IgD-negative memory B cell (primary cell): ENCODE results near the gene CENPP. TPM values are rescaled to one million over a fixed set of nuclear protein-coding genes. Genes with fewer than 3 reads are reported as not detected.

Experiments
- H3K27ac Mint-ChIP-seq, 3 donors: one replicate each; pipeline ENCODE4 v1.8.0; 2020 to 2022; ENCODE audit warnings: mild to moderate bottlenecking in 3 of 3, mixed read lengths in 3 of 3, moderate library complexity in 1 of 3
- H3K27me3 Mint-ChIP-seq: one replicate; pipeline ENCODE4 v1.8.0; 2021; ENCODE audit warnings: mixed read lengths
- H3K36me3 Mint-ChIP-seq: one replicate; pipeline ENCODE4 v1.8.0; 2020; ENCODE audit warnings: mild to moderate bottlenecking, mixed read lengths
- H3K4me1 Mint-ChIP-seq, 3 donors: one replicate each; pipeline ENCODE4 v1.8.0; 2020 to 2022; ENCODE audit warnings: mixed read lengths in 3 of 3, mild to moderate bottlenecking in 1 of 3
- H3K4me3 Mint-ChIP-seq, 4 donors: one replicate each; pipeline ENCODE4 v1.8.0; 2020 to 2022; ENCODE audit warnings: mild to moderate bottlenecking in 4 of 4, mixed read lengths in 4 of 4, moderate library complexity in 3 of 4
- H3K9me3 Mint-ChIP-seq, 3 donors: one replicate each; pipeline ENCODE4 v1.8.0; 2020 to 2021; ENCODE audit warnings: mixed read lengths in 3 of 3, mild to moderate bottlenecking in 1 of 3
- polyA plus RNA-seq: library from polyadenylated mRNA; unstranded; fragments of 300-500 nt; fragmentation: Illumina TruSeq; gene quantifications from one replicate; pipeline ENCODE4 v1.2.3, GENCODE V29; 2021

The CENPP gene
- polyA plus RNA-seq, 1 donor from 2014 or later, result 1.9 TPM

DNA sequence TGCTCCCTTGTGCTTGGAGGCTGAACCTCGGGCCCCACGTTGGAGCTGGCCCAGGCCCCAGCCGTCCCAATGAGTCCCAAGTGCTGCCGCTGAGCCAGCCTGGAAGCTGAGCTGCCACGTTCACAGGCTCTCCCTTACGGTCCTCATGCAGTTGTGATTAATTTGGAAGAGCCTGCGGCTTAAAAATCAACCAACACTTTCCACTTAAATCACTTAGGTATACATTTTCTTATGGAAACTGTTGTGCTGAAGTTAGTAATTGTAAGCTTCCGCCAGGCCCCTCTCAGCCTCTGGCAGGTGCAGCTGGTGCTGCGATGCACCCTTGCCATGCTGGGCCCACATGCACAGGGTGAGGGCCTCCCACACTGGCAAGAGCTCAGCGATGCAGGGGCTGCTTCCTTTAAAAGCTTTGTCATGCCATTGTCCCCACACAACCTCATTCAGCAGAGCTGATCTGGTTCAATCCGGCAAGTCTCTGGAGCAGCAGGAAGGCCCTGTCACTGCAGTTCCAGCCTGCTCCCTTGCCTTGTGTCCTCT is 283.2 kb downstream of the CENPP start:
- no peaks in the 10 kb centered on the region for H3K27me3 Mint-ChIP-seq
- no peaks in the 10 kb centered on the region for H3K4me1 Mint-ChIP-seq
- peaks cover 2% of the 10 kb centered on the region for H3K36me3 Mint-ChIP-seq
- peaks cover 0 to 9% (median 7%) of the 10 kb centered on the region in 3 donors for H3K9me3 Mint-ChIP-seq
- H3K4me3 Mint-ChIP-seq, result peak overlapping the region in 1 of 4 donors; percentile 25
- H3K27ac Mint-ChIP-seq, result no peak overlapping the region

DNA sequence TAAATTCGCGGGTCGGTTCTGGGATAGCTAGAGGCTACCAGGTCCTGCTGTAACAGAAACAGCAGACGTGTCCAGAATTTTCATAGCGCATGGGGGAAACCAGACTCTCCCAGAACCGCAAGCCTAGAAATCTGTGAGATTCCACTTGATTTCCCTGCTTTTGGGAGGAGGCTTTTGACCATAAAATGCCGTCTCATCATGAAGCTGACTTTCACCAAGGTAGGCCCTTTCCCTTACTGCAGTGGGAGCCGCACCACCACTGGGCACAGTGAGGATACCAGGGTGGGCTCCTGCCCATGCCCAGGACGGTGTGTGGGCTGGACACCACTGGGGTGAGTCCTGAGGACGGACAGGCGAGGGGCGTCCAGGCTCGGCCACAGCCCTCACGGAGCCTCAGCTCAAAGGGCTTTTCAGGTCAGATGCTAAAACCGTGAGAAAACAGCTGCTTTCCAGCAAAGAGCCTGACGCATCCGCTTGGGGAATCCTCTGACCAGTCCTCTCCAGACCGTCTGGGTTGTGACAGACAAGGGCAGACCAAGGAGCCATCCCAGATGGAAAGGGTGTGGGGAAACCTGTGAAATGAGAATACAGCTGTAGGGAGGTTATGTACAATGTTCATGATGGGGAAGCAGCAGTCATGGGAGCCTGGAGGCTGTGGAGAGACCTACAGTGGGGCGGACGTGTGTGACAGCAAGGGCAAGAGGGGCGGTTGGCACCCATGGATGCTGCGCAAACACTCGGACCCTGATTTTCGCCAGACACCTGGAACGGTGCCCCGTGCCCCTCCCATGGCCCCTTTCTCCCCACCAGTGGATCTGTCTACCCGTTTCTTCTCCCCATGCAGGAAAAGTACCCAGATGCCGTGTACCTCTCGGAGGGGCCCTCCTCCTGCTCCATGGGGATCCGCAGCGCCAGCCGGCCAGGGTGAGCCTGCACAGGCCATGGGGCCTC is 285.0 kb downstream of the CENPP start:
- Mint-ChIP-seq H3K4me3 (no peak overlapping the region), H3K27me3 (no peaks in the 10 kb centered on the region), H3K36me3 (no peaks in the 10 kb centered on the region), H3K4me1 (no peaks in the 10 kb centered on the region), H3K9me3 (no peaks in the 10 kb centered on the region), H3K27ac (peak overlapping the region in 1 of 3 donors; percentile 95)

DNA sequence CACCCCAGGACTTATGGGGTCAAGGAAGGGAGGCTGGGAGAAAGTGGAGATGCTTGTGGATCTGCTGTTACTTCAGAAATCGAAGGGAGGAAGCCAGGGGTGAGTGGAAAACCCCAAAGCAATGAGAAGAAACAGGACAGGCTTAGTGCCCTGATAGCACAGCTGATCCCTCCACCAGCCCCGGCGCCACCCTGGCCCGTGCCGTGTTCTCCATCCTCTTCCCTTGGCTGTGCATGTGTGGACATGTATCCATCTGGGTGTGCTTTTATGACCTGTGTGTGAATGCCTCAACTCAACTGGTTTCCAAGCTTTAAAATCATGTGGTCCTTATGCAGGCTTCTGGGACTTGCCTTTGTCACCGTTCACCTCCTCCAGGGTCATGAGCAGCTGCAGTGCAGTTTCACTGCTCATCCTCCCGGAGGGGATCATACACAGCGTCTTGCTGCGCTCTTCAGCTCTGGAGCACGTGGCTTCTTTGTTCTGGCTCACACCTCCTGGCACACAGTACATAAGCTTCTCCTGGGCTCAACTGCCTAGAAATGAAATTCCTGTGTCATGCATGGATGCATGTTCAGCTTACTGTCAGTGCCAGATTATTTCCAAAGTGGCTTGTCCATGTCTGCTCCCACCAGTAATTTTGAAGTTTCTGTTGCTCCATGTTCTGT is 286.0 kb downstream of the CENPP start:
- H3K9me3 Mint-ChIP-seq, result no peaks in the 10 kb centered on the region
- H3K27ac Mint-ChIP-seq, result peak overlapping the region in 1 of 3 donors; percentile 95
- no peak overlapping the region for H3K4me3 Mint-ChIP-seq
- H3K4me1 Mint-ChIP-seq, result no peaks in the 10 kb centered on the region
- no peaks in the 10 kb centered on the region for H3K27me3 Mint-ChIP-seq
- H3K36me3 Mint-ChIP-seq, result peaks cover 2% of the 10 kb centered on the region

DNA sequence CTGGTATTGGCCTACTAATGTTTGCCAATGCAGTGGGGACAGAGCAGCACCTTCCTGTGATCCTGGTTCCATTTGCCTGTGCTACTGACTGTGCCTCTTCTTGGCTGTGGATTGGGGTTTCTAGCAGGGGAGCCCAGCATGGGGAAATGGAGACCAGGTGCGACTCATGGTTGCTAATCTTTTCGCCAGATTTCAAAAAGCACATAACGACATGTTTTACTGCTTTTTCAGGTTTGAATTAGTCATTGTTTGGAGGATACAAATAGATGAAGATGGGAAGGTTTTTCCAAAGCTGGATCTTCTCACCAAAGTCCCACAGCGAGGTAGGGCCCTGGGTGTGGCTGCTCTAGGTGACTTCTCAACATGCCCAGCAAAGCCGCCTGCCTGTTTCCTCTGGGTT is 286.5 kb downstream of the CENPP start:
- Mint-ChIP-seq H3K9me3 (no peaks in the 10 kb centered on the region), H3K4me1 (no peaks in the 10 kb centered on the region), H3K4me3 (no peak overlapping the region), H3K36me3 (peaks cover 2% of the 10 kb centered on the region), H3K27ac (no peak overlapping the region), H3K27me3 (no peaks in the 10 kb centered on the region)

DNA sequence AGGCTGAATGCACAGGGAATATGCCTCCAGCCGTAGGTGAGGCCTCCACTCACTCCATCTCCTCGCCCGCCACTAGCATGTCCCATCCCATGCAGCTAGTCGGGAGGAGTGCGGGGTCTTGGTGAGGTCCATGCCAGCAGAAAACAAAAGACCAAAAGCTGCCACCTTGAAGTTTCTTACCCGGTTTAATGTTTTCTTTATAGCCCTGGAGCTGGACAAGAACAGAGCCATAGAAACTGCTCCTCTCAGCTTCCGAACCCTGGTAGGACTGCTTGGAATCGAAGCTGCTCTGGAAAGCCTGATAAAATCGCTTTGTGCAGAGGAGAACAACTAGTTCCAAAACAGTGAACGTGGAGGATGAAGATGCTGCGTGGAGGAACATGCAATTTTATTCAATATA is 287.1 kb downstream of the CENPP start:
- Mint-ChIP-seq H3K9me3 (no peaks in the 10 kb centered on the region), H3K27me3 (no peaks in the 10 kb centered on the region), H3K27ac (no peak overlapping the region), H3K4me1 (no peaks in the 10 kb centered on the region), H3K4me3 (no peak overlapping the region), H3K36me3 (peaks cover 3% of the 10 kb centered on the region)

DNA sequence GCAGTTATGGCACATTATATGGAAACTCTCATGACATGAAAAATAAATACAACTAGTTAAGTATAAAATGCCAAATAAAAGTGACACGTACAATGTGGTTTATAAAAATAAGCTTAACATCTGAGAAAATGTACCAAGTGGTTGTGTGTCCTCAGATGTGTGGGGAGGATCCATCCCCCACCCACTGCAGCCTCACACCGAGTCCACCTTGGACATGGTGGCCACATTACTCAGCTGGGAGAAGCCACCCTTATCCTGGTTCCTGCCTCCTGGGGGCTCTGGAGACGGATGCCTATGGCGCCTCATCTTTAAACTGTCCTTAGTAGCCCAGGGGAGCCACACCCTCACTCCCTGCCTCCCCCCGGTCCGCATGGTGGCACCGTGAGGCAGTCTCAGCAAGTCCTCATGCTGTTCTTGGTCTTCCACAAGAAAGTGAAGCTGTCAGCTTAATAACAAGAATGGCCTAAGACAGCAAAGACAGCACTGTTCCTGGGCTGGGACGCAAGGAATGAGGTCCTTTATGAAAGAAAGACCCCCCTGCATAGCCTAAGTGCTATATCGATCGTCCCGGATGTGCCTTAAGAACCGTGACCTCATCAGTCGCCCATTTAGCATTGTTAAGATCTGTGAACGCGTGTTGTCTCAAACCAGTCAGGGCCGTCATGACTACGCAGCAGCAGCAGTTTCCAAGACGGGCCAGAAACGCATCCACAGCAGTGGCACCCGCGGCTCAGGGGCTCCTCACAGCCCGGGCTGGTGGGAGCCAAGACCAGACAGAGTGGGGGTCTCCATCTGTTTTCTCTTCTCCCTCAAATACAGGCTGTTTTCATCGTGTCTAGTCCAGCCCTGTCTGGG is 287.7 kb downstream of the CENPP start:
- no peak overlapping the region for H3K4me3 Mint-ChIP-seq
- no peaks in the 10 kb centered on the region for H3K9me3 Mint-ChIP-seq
- peaks cover 4% of the 10 kb centered on the region for H3K36me3 Mint-ChIP-seq
- no peaks in the 10 kb centered on the region for H3K4me1 Mint-ChIP-seq
- no peaks in the 10 kb centered on the region for H3K27me3 Mint-ChIP-seq
- H3K27ac Mint-ChIP-seq, result no peak overlapping the region

DNA sequence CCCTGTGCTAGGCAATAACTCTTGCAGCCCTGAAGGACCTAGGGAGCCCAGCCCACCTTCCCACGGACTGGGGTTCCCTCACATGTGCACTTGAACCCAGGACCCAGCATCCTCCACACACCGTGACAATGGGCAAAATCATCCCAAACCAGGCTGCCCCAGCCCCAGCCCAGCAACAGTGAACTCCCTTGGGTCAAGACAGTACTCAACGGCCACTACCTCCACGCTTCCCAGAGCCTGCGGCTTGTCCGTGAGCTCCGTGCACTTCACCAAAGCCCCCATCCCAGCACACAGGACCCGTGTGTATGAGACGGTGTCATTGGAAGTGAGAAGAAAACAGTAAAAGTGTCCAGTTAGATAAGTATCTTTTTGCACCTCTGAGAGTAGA is 288.4 kb downstream of the CENPP start:
- Mint-ChIP-seq H3K4me1 (no peaks in the 10 kb centered on the region), H3K36me3 (peaks cover 4% of the 10 kb centered on the region), H3K9me3 (no peaks in the 10 kb centered on the region), H3K27ac (no peak overlapping the region), H3K4me3 (no peak overlapping the region), H3K27me3 (no peaks in the 10 kb centered on the region)

DNA sequence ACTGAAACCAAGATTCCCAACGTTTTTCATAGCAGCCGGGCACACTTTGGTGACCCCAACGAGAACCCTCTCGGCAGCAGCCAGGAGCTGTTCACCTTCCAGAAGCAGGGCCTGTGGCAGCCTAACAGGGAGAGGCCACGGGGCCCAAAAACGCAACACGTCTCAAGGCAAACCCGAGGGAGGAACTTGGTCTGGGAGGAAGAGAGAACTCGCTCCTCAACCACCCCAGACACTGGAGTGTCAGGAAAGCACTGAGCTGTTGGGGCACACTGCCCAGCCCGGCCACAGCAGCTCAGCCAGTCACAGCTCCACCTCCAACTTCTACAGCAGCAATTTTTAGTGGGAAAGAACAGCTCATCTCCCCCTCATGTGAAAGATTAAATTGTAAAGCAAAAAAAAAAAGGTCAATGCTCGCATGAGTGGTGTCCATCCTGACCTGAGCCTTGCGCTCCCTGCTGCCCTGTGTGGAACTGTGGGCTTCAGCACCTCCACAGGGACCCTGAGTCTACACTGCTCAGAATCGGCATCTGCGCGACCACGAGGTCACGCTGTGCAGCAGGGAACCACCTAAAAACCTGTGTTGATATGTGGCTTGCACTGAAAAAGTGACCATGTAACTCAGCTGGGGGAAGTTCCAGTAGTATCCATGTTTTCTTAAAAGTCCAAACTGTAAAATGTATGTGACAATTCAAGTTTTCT is 289.2 kb downstream of the CENPP start:
- Mint-ChIP-seq H3K4me3 (no peak overlapping the region), H3K36me3 (peaks cover 4% of the 10 kb centered on the region), H3K27ac (no peak overlapping the region), H3K4me1 (no peaks in the 10 kb centered on the region), H3K27me3 (no peaks in the 10 kb centered on the region), H3K9me3 (no peaks in the 10 kb centered on the region)

DNA sequence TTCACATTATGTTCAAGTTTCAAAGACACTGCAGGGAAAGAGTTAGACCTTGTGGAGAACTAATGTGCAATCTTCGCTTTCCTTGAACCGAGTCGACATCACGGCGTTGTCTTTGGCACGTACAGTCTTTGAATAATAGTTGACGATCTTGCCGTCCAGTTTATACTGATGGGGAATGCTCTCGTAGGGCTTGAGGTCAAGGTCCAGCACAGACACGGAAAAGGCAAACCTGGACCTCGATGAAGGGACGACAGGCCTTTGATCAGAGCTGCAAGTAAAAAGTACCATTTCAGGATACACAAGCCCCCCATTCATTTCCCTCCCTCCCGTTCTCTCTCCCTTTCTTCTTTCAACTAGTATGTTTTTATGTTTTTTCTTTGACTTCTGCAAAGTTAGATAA is 290.0 kb downstream of the CENPP start:
- no peaks in the 10 kb centered on the region for H3K9me3 Mint-ChIP-seq
- H3K36me3 Mint-ChIP-seq, result peaks cover 4% of the 10 kb centered on the region

DNA sequence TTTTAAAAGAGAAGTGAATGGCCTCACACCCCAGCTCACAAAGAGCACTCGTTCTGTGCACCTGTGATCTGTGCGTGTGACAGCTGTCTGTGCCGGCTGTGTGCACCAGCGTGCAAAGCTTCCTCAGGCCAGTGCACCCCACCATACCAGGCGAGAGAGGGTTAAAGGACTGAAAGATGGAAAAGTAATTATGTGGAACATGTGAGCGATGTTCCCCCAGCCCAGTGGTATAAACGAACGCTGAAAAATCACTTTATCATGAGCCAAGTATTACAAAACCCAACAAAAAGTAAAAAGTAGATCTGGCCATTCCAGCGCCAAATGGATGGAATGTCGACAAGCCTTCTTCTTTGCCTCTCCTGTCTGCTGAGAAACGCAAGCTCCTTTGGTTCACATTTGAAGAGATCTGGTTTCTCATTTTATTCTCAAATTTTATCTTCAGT is 290.5 kb downstream of the CENPP start:
- no peaks in the 10 kb centered on the region for H3K9me3 Mint-ChIP-seq
- H3K36me3 Mint-ChIP-seq, result peaks cover 4% of the 10 kb centered on the region
- H3K4me3 Mint-ChIP-seq, result no peak overlapping the region
- no peak overlapping the region for H3K27ac Mint-ChIP-seq
- no peaks in the 10 kb centered on the region for H3K4me1 Mint-ChIP-seq
- no peaks in the 10 kb centered on the region for H3K27me3 Mint-ChIP-seq

More for the DNA sequence above, 290.0 kb downstream of the CENPP start:
- H3K4me3 Mint-ChIP-seq, result no peak overlapping the region
- no peak overlapping the region for H3K27ac Mint-ChIP-seq
- H3K4me1 Mint-ChIP-seq, result no peaks in the 10 kb centered on the region
- no peaks in the 10 kb centered on the region for H3K27me3 Mint-ChIP-seq

DNA sequence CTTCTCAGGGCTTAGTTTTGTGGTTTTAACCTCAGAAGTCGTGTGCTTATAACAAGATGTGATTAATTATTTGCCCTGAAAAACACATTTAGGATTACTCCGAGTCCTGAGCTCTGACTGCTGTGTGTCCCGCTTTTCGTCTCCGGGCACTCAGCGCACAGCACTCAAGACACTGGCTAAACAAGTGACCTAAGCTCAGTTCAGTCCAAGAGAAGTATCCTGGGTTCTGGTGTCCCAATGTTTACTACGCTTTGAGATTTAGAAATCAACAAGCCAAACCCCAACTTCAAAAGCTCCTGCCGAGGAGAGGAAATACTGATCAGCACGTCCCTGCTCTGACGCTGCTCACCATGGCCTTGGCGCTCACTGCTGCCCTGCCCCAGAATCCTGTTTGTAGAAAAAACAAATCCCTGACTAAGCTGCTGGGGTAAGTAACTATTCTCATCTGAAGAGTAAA is 290.9 kb downstream of the CENPP start:
- no peak overlapping the region for H3K4me3 Mint-ChIP-seq

DNA sequence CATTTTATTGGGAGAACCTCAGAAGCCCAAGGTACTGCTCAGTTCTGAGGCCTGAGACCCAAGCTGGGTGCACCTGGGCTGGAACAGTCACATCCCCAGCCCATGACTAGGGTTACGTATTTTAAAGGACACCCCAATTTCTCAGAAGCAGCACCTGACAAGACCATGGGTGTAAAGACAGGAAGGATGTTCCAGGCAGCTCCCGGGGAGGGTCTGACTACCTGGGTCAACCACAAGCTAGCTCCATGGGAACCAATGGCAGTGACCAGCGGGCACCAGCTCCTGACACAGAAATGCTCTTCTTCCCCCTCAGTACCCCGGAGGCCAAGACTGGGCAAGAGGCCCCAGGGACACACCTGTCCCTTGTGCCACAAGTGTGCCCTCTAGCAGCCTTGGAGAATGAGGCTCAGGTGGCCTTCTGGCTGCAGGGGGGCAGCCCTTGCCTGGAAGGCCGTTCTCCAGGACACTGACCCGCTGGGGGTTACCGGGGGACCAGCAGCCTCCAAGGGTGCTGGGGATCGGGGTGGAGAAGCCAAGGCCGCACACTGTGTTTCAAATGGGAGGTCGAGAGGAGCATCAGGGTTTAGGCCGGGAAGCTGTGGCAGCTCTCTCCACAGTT is 291.6 kb downstream of the CENPP start:
- Mint-ChIP-seq H3K4me1 (no peaks in the 10 kb centered on the region), H3K27me3 (no peaks in the 10 kb centered on the region), H3K9me3 (no peaks in the 10 kb centered on the region), H3K36me3 (peaks cover 4% of the 10 kb centered on the region), H3K4me3 (no peak overlapping the region), H3K27ac (peak overlapping the region in 1 of 3 donors; percentile 80)

More for the DNA sequence above, 290.9 kb downstream of the CENPP start:
- Mint-ChIP-seq H3K9me3 (no peaks in the 10 kb centered on the region), H3K36me3 (peaks cover 4% of the 10 kb centered on the region), H3K4me1 (no peaks in the 10 kb centered on the region), H3K27me3 (no peaks in the 10 kb centered on the region), H3K27ac (peak overlapping the region in 1 of 3 donors; percentile 80)

DNA sequence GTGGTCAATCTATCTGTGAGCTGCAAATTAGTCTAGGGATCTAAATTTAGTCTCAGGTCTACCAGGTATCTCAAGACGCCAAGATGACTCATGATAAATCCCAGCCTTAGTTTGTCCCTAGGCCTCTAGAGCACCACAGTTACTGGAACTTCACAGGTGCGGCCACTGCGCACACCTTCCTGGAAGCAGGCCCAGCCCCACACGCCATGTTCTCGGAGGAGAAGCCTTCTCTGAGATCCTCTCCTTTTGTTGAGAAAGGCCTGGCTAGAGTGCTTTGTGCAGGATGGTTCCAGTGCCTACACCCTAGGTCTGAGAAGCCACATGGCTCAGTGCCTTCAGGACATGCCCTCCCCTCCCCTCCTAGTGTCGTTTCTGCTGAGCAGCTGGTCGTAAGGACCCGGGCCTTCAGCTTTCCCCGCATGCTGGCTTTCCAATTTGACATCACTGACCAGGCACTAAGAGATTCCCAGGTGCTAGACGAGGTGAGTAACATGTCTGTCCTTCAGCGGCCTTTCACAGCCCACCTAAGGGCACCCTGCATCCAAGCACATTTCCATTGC is 292.3 kb downstream of the CENPP start:
- no peaks in the 10 kb centered on the region for H3K9me3 Mint-ChIP-seq
- H3K36me3 Mint-ChIP-seq, result peaks cover 4% of the 10 kb centered on the region
- H3K27me3 Mint-ChIP-seq, result no peaks in the 10 kb centered on the region
- H3K4me1 Mint-ChIP-seq, result no peaks in the 10 kb centered on the region
- no peak overlapping the region for H3K27ac Mint-ChIP-seq
- no peak overlapping the region for H3K4me3 Mint-ChIP-seq
